Duodenal mucosa (tissue), 2 donors: ENCODE results near the gene CCDC81.
"Not testable (repeated sequence)": the region's sequence is repeated elsewhere in the genome, so short reads cannot be mapped to it uniquely, and the experiment has no call there.

Experiments used
- H3K27ac ChIP-seq: one replicate; pipeline ENCODE4 v1.7.0; 2013; ENCODE audit warnings: low read depth, low read length
- H3K27me3 ChIP-seq, 2 donors: one replicate each; pipeline ENCODE4 v1.7.0; 2013; ENCODE audit warnings: low read length in 2 of 2, control low read depth in 1 of 2; ENCODE audit not compliant: insufficient read depth in 2 of 2, control insufficient read depth in 1 of 2
- H3K36me3 ChIP-seq, 2 donors: one replicate each; pipeline ENCODE4 v1.7.0; 2013; ENCODE audit warnings: low read length in 2 of 2, control low read depth in 1 of 2; ENCODE audit not compliant: insufficient read depth in 2 of 2, control insufficient read depth in 1 of 2
- H3K4me1 ChIP-seq, 2 donors: one replicate each; pipeline ENCODE4 v1.7.0; 2013; ENCODE audit warnings: low read length in 2 of 2, control low read depth in 1 of 2; ENCODE audit not compliant: insufficient read depth in 2 of 2, control insufficient read depth in 1 of 2
- H3K4me3 ChIP-seq, 2 donors: one replicate each; pipeline ENCODE4 v1.7.0; 2013; ENCODE audit warnings: low read length in 2 of 2, low read depth in 1 of 2
- H3K9ac ChIP-seq, 2 donors: one replicate each; pipeline ENCODE4 v1.7.0; 2013; ENCODE audit warnings: low read length in 2 of 2, low read depth in 1 of 2
- H3K9me3 ChIP-seq, 2 donors: one replicate each; pipeline ENCODE4 v1.7.0; 2013; ENCODE audit warnings: low read length in 2 of 2, control low read depth in 1 of 2; ENCODE audit not compliant: control insufficient read depth in 1 of 2

CCDC81 gene

GRCh38 chr11:86433361-86434095, 58.8 kb downstream of the CCDC81 start:
- not testable (repeated sequence) for H3K4me1 ChIP-seq, H3K9ac ChIP-seq, H3K36me3 ChIP-seq, H3K4me3 ChIP-seq, H3K27me3 ChIP-seq, H3K9me3 ChIP-seq, H3K27ac ChIP-seq

- no peak overlapping the region for H3K9ac ChIP-seq
- no peaks in the 10 kb centered on the region for H3K36me3 ChIP-seq
- no peak overlapping the region for H3K4me3 ChIP-seq
- H3K4me1 ChIP-seq, result no peaks in the 10 kb centered on the region
- no peaks in the 10 kb centered on the region for H3K27me3 ChIP-seq
- H3K27ac ChIP-seq, result no peak overlapping the region
- no peaks in the 10 kb centered on the region for H3K9me3 ChIP-seq
These were observed 61.0 kb downstream of the CCDC81 start for GRCh38 chr11:86435711-86436110.

- Histone ChIP-seq H3K9ac (no peak overlapping the region), H3K4me3 (no peak overlapping the region), H3K27me3 (no peaks in the 10 kb centered on the region), H3K27ac (no peak overlapping the region), H3K36me3 (no peaks in the 10 kb centered on the region), H3K4me1 (no peaks in the 10 kb centered on the region), H3K9me3 (no peaks in the 10 kb centered on the region)
These were observed 64.0 kb downstream of the CCDC81 start for GRCh38 chr11:86438685-86439084.

- Histone ChIP-seq H3K27ac (no peak overlapping the region), H3K9ac (no peak overlapping the region), H3K9me3 (no peaks in the 10 kb centered on the region), H3K36me3 (no peaks in the 10 kb centered on the region), H3K27me3 (no peaks in the 10 kb centered on the region), H3K4me1 (no peaks in the 10 kb centered on the region), H3K4me3 (no peak overlapping the region)
These were observed 65.6 kb downstream of the CCDC81 start for GRCh38 chr11:86440305-86440716.

GRCh38 chr11:86440843-86441242, 66.2 kb downstream of the CCDC81 start:
- no peaks in the 10 kb centered on the region for H3K9me3 ChIP-seq
- H3K4me3 ChIP-seq, result no peak overlapping the region
- H3K27me3 ChIP-seq, result no peaks in the 10 kb centered on the region
- peaks cover 0 to 2% of the 10 kb centered on the region in 2 donors for H3K36me3 ChIP-seq
- H3K27ac ChIP-seq, result no peak overlapping the region
- H3K4me1 ChIP-seq, result no peaks in the 10 kb centered on the region
- no peak overlapping the region for H3K9ac ChIP-seq

- Histone ChIP-seq H3K9me3 (no peaks in the 10 kb centered on the region), H3K4me3 (no peak overlapping the region), H3K27ac (no peak overlapping the region), H3K9ac (no peak overlapping the region), H3K36me3 (peaks cover 0 to 8% of the 10 kb centered on the region in 2 donors), H3K27me3 (no peaks in the 10 kb centered on the region), H3K4me1 (no peaks in the 10 kb centered on the region)
These were observed 67.7 kb downstream of the CCDC81 start for GRCh38 chr11:86442420-86442819.

GRCh38 chr11:86442827-86443226, 68.1 kb downstream of the CCDC81 start:
- H3K36me3 ChIP-seq, result peaks cover 0 to 8% of the 10 kb centered on the region in 2 donors
- H3K4me1 ChIP-seq, result no peaks in the 10 kb centered on the region
- no peak overlapping the region for H3K27ac ChIP-seq
- H3K27me3 ChIP-seq, result no peaks in the 10 kb centered on the region
- no peak overlapping the region for H3K9ac ChIP-seq
- no peaks in the 10 kb centered on the region for H3K9me3 ChIP-seq
- H3K4me3 ChIP-seq, result no peak overlapping the region

GRCh38 chr11:86443415-86443814, 68.7 kb downstream of the CCDC81 start:
- no peaks in the 10 kb centered on the region for H3K4me1 ChIP-seq
- no peak overlapping the region for H3K9ac ChIP-seq
- H3K4me3 ChIP-seq, result no peak overlapping the region
- H3K27me3 ChIP-seq, result no peaks in the 10 kb centered on the region
- no peaks in the 10 kb centered on the region for H3K9me3 ChIP-seq
- no peak overlapping the region for H3K27ac ChIP-seq
- H3K36me3 ChIP-seq, result peaks cover 0 to 8% of the 10 kb centered on the region in 2 donors

GRCh38 chr11:86444981-86445380, 70.3 kb downstream of the CCDC81 start:
- Histone ChIP-seq H3K27me3 (no peaks in the 10 kb centered on the region), H3K4me1 (no peaks in the 10 kb centered on the region), H3K27ac (no peak overlapping the region), H3K9ac (no peak overlapping the region), H3K4me3 (no peak overlapping the region), H3K36me3 (peaks cover 0 to 8% of the 10 kb centered on the region in 2 donors), H3K9me3 (no peaks in the 10 kb centered on the region)

- H3K36me3 ChIP-seq, result peaks cover 0 to 8% of the 10 kb centered on the region in 2 donors
- no peaks in the 10 kb centered on the region for H3K4me1 ChIP-seq
These were observed 71.7 kb downstream of the CCDC81 start for GRCh38 chr11:86446163-86446923.

More at GRCh38 chr11:86446163-86446923, 71.7 kb downstream of the CCDC81 start:
- Histone ChIP-seq H3K9ac (no peak overlapping the region), H3K27me3 (no peaks in the 10 kb centered on the region), H3K4me3 (no peak overlapping the region), H3K9me3 (no peaks in the 10 kb centered on the region), H3K27ac (no peak overlapping the region)
